Measurements from ENCODE around the gene CRHR1.

The CRHR1 gene

DNA sequence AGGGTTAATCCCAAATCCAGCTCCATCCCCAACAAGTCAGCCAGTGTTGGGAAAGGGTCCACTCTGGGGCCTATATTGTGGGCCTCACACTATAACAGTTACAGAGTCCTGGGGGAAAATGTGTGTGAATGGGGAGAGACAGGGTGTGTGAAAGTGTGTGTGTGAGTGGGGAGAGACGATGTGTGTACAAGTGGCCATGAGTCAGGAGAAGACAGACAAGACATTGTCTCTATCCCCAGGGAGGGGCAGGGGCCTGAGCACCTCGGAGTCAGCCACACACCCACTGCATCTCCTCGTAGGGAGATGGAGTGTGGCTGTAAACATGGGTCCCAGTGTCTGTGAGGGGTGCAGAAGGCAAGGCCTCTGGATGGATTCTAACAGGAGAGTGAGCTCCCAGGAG lies 2.9 kb downstream of the CRHR1 start:
- H3K27ac ChIP-seq: no peak overlapping the region
- no peak for DNase-seq (ENCODE audit: low read depth, low spot score)

- H3K27ac ChIP-seq: no peak overlapping the region
- DNase-seq (ENCODE audit: low read depth, low spot score): no peak
These were observed 3.5 kb downstream of the CRHR1 start for GRCh38 chr17:45787656-45788055.

DNA sequence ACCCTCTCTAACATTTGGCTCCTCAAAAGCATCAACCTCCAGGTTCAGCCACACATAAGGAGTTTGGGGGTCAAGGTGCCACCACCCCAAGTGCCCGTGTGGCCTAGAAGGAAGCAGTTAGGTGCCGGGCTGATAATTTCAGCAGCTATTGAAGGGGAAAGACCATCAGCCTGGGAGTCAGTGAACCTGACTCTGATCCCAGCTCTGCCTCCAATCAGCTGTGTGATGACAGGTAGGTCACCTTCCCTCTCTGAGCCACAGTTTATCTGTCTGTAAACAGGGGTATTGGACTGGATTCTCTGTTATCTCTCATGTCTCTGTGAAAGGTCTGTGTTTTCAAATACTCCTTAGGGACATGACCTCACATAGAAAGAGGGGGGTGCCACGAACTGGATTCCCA lies 3.9 kb downstream of the CRHR1 start:
- no peak for DNase-seq (ENCODE audit: low read depth, low spot score)
- no peak overlapping the region for H3K27ac ChIP-seq

DNA sequence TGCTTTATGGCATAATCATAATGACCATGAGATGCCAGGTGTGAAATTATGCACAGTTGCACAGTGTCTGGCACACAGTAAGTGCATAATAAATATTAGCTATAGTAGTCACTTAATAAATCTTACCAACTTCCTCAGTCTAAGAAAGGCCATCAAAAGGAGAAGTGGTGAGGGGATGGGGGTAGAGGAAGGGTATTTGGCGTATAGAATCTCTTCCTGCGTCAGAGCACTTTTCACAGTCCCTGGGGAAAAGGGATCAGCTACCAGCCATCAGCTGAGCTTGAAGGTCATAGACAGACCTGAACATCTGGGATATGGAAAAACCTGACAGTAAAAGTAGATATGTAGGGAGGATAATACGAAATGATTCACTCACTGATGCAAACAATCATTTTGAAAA lies 5.8 kb downstream of the CRHR1 start:
- no peak overlapping the region for H3K27ac ChIP-seq
- DNase-seq (ENCODE audit: low read depth, low spot score): no peak

DNA sequence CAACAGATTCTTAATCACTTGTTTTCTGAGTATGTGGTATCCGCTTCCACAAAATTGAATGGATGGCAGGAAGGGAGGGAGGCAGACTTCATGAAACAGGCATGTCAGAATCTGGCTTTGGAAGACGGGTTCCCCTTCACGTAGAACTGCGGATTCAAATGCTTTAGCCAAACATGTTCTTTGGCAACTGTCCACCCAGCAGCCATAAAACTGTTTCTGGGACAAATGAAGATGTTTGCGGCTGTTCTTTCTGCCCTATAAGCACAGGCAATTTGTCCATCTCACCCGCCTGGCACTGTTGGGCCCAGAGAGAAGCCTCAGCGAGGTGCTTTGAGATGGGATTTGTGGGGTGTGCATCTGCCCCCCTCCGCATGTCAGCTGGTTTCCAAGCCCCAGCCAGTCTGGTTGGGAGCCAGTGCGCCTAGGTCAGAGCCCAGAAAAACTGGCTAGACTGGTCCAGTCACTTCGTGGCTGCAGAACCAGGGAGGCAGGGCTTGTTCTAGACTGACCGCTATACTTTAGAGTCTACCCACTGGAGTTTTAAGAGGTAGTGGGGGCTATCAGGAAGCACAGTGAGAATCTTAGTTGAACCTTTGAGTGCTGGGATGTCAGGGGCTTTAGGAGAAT lies 6.3 kb downstream of the CRHR1 start:
- DNase-seq (ENCODE audit: low read depth, low spot score): no peak
- no peak overlapping the region for H3K27ac ChIP-seq

DNA sequence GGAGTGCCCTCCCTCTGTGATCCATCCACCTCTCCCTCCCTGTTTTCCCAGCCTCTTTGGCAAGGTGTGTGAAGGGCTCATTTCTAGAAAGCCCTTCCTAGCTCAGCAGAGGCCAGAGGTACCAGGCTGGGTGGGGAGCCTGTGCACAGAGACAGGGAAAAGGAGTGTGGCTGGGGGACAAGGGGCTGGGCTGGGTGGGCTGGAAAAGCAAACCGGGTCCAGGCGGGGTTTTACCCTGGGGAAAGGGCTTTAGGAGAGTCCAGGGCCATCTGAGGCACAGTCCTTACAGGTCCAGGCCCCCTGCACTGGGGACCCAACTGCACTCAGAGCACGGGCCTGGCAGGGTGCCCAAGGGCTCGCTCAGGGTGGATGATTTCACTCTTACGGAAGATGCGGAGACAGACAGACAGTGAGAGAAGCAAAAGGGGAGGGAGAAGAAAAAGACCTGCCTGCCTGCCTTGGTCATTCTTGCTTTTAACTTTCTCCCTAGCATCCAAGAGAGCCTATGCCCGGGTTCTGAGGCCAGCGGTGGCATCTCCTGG lies 7.0 kb downstream of the CRHR1 start:
- no peak for DNase-seq (ENCODE audit: low read depth, low spot score)
- no peak overlapping the region for H3K27ac ChIP-seq

DNA sequence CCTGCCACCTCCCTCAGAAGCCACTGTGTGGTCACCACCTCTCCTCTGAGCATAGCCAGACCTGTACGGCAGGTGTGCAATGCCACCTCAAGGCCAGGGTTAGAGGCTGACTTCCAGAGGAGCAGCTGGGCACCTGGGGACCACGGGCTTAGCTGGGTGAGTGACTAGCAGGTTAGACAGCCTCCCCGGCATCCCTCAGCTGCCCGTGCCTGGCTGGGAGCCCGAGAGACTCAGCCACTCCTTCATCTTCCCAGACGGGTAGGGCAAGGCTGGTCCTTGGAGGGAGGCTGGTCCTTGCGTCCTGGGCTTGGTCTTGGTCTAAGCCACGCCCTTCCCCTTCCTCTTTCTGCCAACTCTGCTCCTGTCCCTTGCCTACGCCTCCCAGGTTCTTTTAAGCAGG lies 7.8 kb downstream of the CRHR1 start:
- H3K27ac ChIP-seq: no peak overlapping the region
- DNase-seq (ENCODE audit: low read depth, low spot score): peak; percentile 12

GRCh38 chr17:45792437-45792836 lies 8.3 kb downstream of the CRHR1 start:
- no peak overlapping the region for H3K27ac ChIP-seq
- no peak for DNase-seq (ENCODE audit: low read depth, low spot score)

- no peak for DNase-seq (ENCODE audit: low read depth, low spot score)
These were observed 9.1 kb downstream of the CRHR1 start for GRCh38 chr17:45792995-45793755.

DNA sequence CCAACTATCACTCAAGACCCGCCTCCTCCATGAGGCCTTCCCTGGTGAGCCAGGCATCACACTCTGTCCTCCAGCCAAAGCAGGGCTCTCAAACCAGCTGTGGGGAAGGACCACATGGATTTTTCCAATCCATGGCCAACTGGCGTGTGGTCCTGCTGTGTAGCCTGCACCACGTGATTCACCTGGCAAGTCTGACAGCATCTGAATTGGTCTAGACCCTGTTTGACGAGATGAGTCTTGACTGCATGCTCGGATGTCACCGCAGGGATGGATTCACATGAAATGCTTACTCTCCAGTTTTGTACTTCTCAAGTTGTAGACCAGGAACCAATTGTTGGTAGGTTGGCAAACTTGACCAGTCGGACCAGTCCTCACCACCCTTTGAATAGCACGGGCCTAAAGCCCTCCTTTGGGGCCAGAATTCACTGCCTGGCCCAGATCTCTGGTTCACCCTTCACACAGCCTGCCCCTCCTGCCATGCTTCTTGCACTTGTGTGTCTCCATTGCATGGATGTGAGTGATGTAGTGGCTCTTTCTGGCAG lies 9.9 kb downstream of the CRHR1 start:
- H3K27ac ChIP-seq: no peak overlapping the region
- DNase-seq (ENCODE audit: low read depth, low spot score): no peak

More at GRCh38 chr17:45792995-45793755, 9.1 kb downstream of the CRHR1 start:
- no peak overlapping the region for H3K27ac ChIP-seq

GRCh38 chr17:45794840-45795239 lies 10.7 kb downstream of the CRHR1 start:
- no peak for DNase-seq (ENCODE audit: low read depth, low spot score)

GRCh38 chr17:45800816-45801215 lies 16.7 kb downstream of the CRHR1 start:
- DNase-seq (ENCODE audit: low read depth, low spot score): no peak
- H3K27ac ChIP-seq: no peak overlapping the region

More at GRCh38 chr17:45794840-45795239, 10.7 kb downstream of the CRHR1 start:
- H3K27ac ChIP-seq: no peak overlapping the region

- DNase-seq (ENCODE audit: low read depth, low spot score): no peak
These were observed 17.3 kb downstream of the CRHR1 start for GRCh38 chr17:45801421-45801820.

GRCh38 chr17:45808845-45809244 lies 24.7 kb downstream of the CRHR1 start:
- DNase-seq (ENCODE audit: low read depth, low spot score): no peak
- H3K27ac ChIP-seq: no peak overlapping the region

More at GRCh38 chr17:45801421-45801820, 17.3 kb downstream of the CRHR1 start:
- H3K27ac ChIP-seq: no peak overlapping the region

DNA sequence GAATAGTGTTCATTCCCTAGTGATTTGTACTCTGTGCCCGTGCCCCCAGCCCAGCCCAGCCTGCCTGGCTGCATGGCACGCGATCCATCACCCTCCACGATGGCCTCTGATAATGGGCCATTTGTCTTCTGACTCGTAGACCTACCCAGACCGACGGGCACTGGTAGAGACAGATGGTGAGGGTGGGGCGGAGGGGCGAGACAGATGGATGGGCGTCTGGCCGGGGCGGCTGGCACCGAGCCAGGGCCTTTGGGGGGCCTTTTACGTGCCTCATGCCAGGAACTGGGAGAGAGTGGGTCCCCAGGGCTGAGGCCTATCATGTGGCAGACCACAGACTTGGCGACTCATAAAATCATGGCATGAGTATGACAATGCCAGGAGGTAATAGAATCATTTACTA lies 25.4 kb downstream of the CRHR1 start:
- no peak for DNase-seq (ENCODE audit: low read depth, low spot score)
- H3K27ac ChIP-seq: no peak overlapping the region

DNA sequence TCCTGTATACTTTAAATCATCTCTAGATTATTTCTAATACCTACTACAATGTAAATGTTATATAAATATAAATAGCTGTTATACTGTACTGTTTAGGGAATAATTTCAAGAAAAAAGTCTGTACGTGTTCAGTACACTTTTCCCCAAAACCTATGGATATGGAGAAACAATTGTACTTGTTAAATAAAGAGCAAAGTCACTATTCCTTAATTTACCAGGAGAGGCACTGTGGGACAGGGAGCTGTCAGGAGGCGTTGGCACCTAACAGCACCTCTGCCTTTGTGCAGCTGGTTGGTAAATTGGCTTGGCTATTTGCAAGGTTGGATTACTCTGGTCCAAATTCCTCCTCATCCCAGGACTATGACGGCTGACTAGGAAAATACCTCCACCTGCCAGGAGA lies 28.0 kb downstream of the CRHR1 start:
- no peak overlapping the region for H3K27ac ChIP-seq
- DNase-seq (ENCODE audit: low read depth, low spot score): no peak

GRCh38 chr17:45813048-45813725 lies 29.1 kb downstream of the CRHR1 start:
- no peak for DNase-seq (ENCODE audit: low read depth, low spot score)

GRCh38 chr17:45814622-45815606 lies 30.8 kb downstream of the CRHR1 start:
- H3K27ac ChIP-seq: no peak overlapping the region
- no peak for DNase-seq (ENCODE audit: low read depth, low spot score)

More at GRCh38 chr17:45813048-45813725, 29.1 kb downstream of the CRHR1 start:
- H3K27ac ChIP-seq: no peak overlapping the region

DNA sequence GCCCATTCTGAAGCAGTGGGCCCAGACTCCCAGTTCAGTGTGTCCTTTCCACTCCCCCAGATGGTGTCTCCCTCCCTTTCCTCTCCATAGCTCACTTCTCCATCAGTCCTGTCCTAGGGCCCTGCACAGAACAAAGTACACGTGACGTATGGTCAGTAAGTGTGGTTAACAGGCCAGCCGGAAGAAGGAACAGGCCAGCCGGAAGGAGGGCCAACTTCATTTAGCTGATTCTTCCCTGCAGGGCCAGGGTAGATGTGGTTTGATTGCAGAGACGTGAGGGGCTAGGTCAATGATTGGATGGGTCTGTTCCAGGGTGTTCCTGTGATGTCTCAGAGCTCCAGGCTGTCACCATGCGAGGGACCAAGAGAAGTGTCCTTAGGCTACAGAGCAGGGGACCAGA lies 31.6 kb downstream of the CRHR1 start:
- no peak for DNase-seq (ENCODE audit: low read depth, low spot score)
- no peak overlapping the region for H3K27ac ChIP-seq

GRCh38 chr17:45818041-45818440 lies 33.9 kb downstream of the CRHR1 start:
- DNase-seq (ENCODE audit: low read depth, low spot score): no peak
- H3K27ac ChIP-seq: no peak overlapping the region

Measured in epithelial cell of prostate (primary cell).